Activated CD8-positive, alpha-beta memory T cell treated with anti-CD3 and anti-CD28 coated beads for 24 hours (primary cell): ENCODE data around the gene LMNTD2.

ENCODE experiments used
- DNase-seq: peaks from one replicate; pipeline ENCODE4 v3.0.0-alpha.2; 2020

LMNTD2 gene

DNA sequence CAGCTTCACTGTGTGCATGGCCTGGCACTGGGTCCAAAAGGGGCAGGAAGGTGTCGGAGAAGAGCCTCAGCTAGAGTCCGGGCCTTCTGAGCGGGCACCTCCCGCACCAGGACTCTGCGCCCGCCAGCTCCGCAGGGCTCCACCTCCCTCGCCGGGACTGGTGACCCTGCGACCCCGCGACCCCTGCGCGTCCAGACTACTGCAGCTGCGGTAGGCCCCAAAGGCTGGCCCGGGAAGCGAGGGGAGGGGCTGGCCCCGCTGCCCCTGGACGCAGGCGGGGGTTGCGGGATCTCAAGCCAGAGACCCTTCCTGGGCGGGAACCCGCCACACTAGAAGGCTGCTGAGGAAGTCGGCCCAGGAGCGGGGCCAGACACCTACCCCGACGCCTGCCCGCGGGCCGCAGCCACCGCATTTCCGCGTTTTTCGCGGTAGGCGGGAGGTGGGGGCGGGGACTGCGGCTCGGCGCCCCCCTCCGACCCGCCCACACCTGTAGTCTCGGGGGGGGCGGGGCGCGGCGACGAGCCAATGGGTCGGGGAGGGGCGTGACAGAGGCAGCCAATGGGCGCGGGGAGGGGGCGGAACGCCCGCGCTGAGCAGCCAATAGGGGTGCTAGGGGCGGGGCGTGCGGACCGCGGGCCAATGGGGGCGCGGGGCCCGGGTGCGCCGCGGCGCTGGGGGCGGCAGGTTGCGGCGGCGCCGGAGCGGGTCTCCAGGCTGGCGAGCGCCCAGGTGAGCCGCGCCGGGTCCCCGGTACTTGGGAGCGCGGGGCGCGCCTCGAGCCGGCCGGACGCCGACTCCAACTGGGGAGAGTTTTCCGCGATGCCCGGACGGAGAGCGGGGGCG, at the start of gene LMNTD2, which contains the start of gene RASSF7:
Gene LMNTD2 (minus strand): TSS at position 434 of the 843 bp plus-strand sequence. CDS start 22 bp downstream, at position 412.
Gene RASSF7 (plus strand): TSS at position 666 of the 843 bp plus-strand sequence. CDS start 799 bp downstream, outside the sequence.
- DNase-seq: peak; percentile 99

DNA sequence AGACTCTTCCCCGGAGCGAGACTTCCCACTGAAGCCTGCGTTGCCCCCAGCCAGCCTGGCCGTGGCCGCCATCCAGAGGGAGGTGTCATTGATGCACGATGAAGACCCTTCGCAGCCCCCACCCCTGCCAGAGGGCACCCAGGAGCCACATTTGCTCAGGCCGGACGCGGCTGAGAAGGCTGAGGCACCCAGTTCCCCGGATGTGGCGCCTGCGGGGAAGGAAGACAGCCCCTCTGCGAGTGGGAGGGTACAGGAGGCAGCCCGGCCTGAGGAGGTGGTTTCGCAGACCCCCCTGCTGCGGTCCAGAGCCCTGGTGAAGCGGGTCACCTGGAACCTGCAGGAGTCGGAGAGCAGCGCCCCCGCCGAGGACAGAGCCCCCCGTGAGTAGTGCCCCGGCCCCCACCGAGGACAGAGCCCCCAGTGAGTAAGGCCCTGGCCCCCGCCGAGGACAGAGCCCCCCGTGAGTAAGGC, 48.8 kb upstream of the LMNTD2 start:
- no peak for DNase-seq

GRCh38 chr11:608791-609251, 48.3 kb upstream of the LMNTD2 start:
- no peak for DNase-seq

- DNase-seq: no peak
These were observed 47.6 kb upstream of the LMNTD2 start for GRCh38 chr11:607971-608659.

GRCh38 chr11:607020-607780, 46.7 kb upstream of the LMNTD2 start:
- no peak for DNase-seq

- no peak for DNase-seq
These were observed 45.7 kb upstream of the LMNTD2 start for GRCh38 chr11:606245-606644.

GRCh38 chr11:605286-606129, 45.0 kb upstream of the LMNTD2 start:
- DNase-seq: no peak

- DNase-seq: no peak
These were observed 42.6 kb upstream of the LMNTD2 start for GRCh38 chr11:603154-603553.

DNA sequence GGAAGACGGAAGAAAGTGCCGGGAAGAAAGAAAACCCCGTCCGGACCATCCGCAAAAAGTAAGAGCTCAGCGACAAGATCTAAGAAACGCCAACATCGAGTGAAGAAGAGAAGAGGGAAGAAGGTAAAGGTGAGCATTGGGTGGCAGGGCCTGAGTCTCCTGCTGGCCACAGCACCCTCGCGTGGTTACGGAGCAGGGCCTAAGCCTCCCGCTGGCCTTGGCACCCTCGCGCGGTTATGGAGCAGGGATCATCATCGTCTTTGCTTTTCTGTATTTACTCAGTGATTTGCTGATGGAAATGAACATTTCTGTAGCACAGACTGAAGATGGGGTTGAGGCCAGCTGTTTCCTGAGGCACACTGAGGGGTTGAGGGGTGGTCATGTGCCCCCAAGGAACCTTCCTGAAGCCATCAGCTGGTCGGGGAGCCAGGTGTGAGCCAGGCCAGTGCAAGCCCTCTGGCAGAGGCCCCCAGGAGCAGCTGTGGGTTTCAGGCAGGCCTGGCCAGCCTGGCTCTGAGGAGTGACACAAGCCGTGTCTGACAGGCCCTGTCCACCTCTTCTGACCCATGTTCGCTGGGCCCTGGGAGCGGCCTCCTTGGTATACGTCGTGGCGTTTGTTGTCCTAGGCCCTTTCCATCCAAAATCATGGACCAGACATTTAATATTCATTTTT, 41.2 kb upstream of the LMNTD2 start:
- DNase-seq: no peak

- no peak for DNase-seq
These were observed 37.6 kb upstream of the LMNTD2 start for GRCh38 chr11:598005-598680.

DNA sequence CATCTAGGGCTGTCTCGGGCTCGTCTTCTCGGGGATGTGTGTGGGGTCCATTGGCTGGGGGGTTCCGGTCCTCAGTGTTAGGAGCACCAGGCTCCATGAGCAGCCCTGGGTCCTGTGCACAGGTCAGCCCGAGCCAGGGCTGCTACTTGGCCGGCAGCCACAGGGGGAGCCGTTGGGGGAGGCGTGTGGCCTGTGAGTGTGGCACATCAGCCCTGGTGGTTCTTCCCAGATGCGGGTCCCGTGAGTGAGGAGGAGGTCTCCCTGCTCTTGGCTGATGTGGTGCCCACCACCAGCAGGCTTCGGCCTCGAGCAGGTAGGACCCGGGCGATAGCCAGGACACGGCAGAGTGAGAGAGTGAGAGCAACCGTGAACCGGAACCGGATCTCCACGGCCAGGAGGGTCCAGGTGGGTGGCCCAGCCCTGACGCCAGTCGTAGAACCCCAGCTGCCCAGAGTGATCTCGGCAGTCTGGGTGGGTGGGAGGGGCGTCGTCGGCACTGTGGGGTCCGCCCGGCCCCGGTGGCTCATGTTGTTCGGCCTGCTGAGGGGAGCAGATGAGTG, 36.7 kb upstream of the LMNTD2 start:
- DNase-seq: no peak

DNA sequence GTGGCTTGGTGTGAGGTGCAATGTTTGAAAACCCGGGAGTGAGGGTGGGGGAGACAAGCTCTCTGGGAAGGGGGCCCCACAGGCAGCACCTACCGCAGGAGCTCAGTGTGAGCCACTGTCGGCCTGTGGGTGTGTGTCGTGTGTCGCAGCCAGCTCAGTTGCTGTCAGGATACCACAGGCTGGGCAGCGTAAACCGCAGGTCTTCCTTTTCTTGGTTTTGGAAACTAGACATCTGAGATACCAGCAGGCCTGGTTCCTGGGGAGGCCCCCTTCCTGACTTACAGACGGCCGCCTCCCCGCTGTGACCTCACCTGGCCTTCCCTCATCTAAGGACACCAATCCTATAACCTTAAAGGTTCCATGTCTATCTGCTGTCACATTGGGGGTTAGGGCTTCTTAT, 35.8 kb upstream of the LMNTD2 start:
- no peak for DNase-seq

GRCh38 chr11:595400-595799, 34.9 kb upstream of the LMNTD2 start:
- DNase-seq: no peak

DNA sequence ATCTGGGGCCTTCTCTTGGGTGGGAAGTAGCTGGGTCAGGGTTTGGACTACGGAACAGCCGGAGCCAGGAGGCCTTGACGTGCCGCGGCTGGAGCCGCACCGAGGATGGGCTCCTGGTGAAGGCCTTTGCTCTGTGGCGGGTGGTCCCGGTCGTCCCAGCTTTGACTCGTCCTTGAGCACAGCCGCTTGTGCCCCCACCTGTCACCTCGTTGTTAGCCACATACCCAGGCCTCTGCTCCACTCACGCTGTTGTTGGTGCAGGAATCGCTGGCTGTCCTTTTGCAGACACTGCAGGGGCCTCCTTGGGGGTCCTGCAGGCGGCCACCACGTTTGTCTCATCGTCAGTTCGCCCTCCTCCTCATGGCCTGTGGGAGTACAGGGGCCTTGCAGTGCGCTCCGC, 32.8 kb upstream of the LMNTD2 start:
- no peak for DNase-seq

GRCh38 chr11:592918-593317, 32.4 kb upstream of the LMNTD2 start:
- no peak for DNase-seq

GRCh38 chr11:592501-592900, 32.0 kb upstream of the LMNTD2 start:
- DNase-seq: no peak

GRCh38 chr11:590997-591396, 30.5 kb upstream of the LMNTD2 start:
- DNase-seq: no peak

- DNase-seq: no peak
These were observed 29.3 kb upstream of the LMNTD2 start for GRCh38 chr11:589798-590197.

DNA sequence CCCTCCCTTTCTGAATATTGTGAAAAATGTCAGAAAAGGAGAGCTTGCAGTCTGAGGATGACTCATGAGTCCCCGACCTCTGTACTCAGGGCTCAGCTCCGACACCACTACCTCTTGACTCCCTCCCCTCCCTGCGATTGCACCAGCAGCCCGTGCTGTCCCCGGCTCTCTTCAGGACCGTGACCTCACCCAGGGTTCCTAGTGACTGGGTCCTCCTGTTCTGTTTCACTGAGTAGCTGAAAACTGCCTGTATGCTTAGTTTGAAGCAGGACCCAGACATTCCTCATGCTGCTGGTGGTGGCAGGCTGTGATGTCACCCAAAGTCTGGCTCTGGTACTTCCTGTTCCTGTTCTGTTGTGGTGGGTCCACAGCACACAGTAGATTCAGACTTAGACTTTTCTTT, 27.4 kb upstream of the LMNTD2 start:
- peak; percentile 88 for DNase-seq

DNA sequence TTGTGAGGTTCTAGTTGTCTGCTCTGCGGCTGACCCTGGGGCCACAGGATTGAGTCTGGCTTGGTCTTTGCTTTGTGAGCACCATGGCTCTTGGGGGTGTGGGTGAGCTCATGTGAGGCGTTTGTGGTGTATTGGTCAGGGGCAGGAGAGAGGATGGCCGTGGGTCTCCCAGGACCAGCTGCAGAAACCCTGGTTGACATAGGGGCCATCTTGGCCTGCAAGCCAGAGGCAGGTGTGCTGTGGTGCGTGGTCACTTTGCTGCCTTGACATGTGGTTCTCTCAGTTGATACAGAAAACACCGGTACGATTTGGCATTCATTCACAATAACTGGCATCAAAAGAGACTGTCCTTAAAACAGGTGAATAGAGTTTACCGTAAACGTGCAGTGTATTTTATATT, 27.0 kb upstream of the LMNTD2 start:
- DNase-seq: no peak
